NCI-H510A treated with DMSO at 0.1 percent for 48 hours (cell line): ENCODE measurements around the gene KRTAP10-11.

Experiments used
- DNase-seq: peaks from one replicate; lab custom pipeline; 2025; lab: John Stamatoyannopoulos, UW

Gene KRTAP10-11

GRCh38 chr21:44695641-44696040 is 49.4 kb downstream of the KRTAP10-11 start:
- no peak for DNase-seq

- no peak for DNase-seq
Observed at GRCh38 chr21:44696572-44696971, 50.4 kb downstream of the KRTAP10-11 start.
